ENCODE data around the gene GPC6.
A peak's percentile ranks its signal among the peaks of the same experiment; 100 is the strongest.

Gene GPC6

GRCh38 chr13:93218583-93218982 lies 8.0 kb upstream of the GPC6 start:
- Histone ChIP-seq H2AK5ac (ENCODE audit: low read length) (no peak overlapping the region), H2BK120ac (ENCODE audit: insufficient read depth, low read length, poor library complexity) (no peak overlapping the region), H3K9me3 (ENCODE audit: insufficient read depth, low read depth, low read length) (no peaks in the 10 kb centered on the region), H4K8ac (ENCODE audit: low read depth, low read length) (no peak overlapping the region), H3K23ac (ENCODE audit: low read length) (no peak overlapping the region), H3K14ac (ENCODE audit: low read length) (no peak overlapping the region), H4K12ac (ENCODE audit: low read depth, low read length) (no peak overlapping the region), H3K4ac (ENCODE audit: low read depth, low read length) (no peak overlapping the region), H3K4me3 (ENCODE audit: low read depth, low read length) (no peak overlapping the region), H4K91ac (ENCODE audit: low read depth, low read length) (no peak overlapping the region), H3K36me3 (ENCODE audit: control insufficient read depth in 1 of 2, insufficient read depth in 2 of 2, low read length in 2 of 2) (no peaks in the 10 kb centered on the region), H3K18ac (ENCODE audit: low read length) (no peak overlapping the region), H3K79me1 (ENCODE audit: low read length) (peaks cover 3% of the 10 kb centered on the region), H3K27ac (ENCODE audit: low read depth, low read length) (no peak overlapping the region), H2BK5ac (ENCODE audit: low read depth, low read length, poor library complexity) (no peak overlapping the region), H2AFZ (ENCODE audit: insufficient read depth, low read length, poor library complexity) (no peak overlapping the region), H3K9ac (ENCODE audit: low read length) (no peak overlapping the region), H2BK12ac (ENCODE audit: low read length) (no peak overlapping the region), H3K79me2 (ENCODE audit: control insufficient read depth, insufficient read depth, low read length, poor library complexity) (no peaks in the 10 kb centered on the region), H3K4me2 (ENCODE audit: low read length) (no peak overlapping the region), H3K27me3 (ENCODE audit: insufficient read depth, low read length) (no peaks in the 10 kb centered on the region), H3K4me1 (ENCODE audit: control insufficient read depth in 1 of 2, insufficient read depth in 2 of 2, low read length in 2 of 2) (peaks cover 3 to 4% of the 10 kb centered on the region in 2 experiments)
- DNase-seq, result no peak
- WGBS (ENCODE audit: extremely low coverage, insufficient coverage, insufficient read length), result no CpG with 5 or more reads among the region's 3 CpGs

DNA sequence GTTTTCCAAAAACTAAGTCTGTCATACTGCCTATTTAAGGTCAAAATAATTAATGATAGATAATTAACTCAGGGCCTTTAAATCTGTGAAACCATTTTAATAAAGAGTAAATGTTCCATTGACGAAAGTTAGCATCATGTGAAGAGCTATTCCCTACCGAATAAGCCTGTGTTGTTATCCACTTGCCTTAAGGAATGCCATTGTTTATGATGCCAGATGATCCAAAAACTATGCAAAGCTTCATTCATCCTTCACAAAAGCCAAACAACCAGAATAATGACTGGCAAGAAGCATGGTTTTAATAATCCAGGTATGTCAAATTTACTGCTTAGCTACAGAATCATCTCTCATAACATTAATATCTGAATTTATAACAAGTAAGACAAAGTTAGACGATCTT lies 6.5 kb upstream of the GPC6 start:
- no peak overlapping the region for H4K91ac ChIP-seq (ENCODE audit: low read depth, low read length)
- H3K27me3 ChIP-seq (ENCODE audit: insufficient read depth, low read length), result no peaks in the 10 kb centered on the region
- no CpG with 5 or more reads among the region's 3 CpGs for WGBS (ENCODE audit: extremely low coverage, insufficient coverage, insufficient read length)
- no peak overlapping the region for H2AFZ ChIP-seq (ENCODE audit: insufficient read depth, low read length, poor library complexity)
- H3K4ac ChIP-seq (ENCODE audit: low read depth, low read length), result no peak overlapping the region
- H3K79me1 ChIP-seq (ENCODE audit: low read length), result peaks cover 6% of the 10 kb centered on the region
- H3K18ac ChIP-seq (ENCODE audit: low read length), result no peak overlapping the region
- no peak overlapping the region for H4K8ac ChIP-seq (ENCODE audit: low read depth, low read length)
- H2BK5ac ChIP-seq (ENCODE audit: low read depth, low read length, poor library complexity), result no peak overlapping the region
- H2BK120ac ChIP-seq (ENCODE audit: insufficient read depth, low read length, poor library complexity), result no peak overlapping the region
- H3K9ac ChIP-seq (ENCODE audit: low read length), result no peak overlapping the region
- no peaks in the 10 kb centered on the region for H3K36me3 ChIP-seq (ENCODE audit: control insufficient read depth in 1 of 2, insufficient read depth in 2 of 2, low read length in 2 of 2)
- no peak for DNase-seq
- H3K79me2 ChIP-seq (ENCODE audit: control insufficient read depth, insufficient read depth, low read length, poor library complexity), result no peaks in the 10 kb centered on the region
- no peak overlapping the region for H3K14ac ChIP-seq (ENCODE audit: low read length)
- H3K23ac ChIP-seq (ENCODE audit: low read length), result no peak overlapping the region
- no peak overlapping the region for H4K12ac ChIP-seq (ENCODE audit: low read depth, low read length)
- H2AK5ac ChIP-seq (ENCODE audit: low read length), result no peak overlapping the region
- H3K9me3 ChIP-seq (ENCODE audit: insufficient read depth, low read depth, low read length), result no peaks in the 10 kb centered on the region
- H3K27ac ChIP-seq (ENCODE audit: low read depth, low read length), result no peak overlapping the region
- no peak overlapping the region for H3K4me2 ChIP-seq (ENCODE audit: low read length)
- no peak overlapping the region for H3K4me3 ChIP-seq (ENCODE audit: low read depth, low read length)
- no peak overlapping the region for H2BK12ac ChIP-seq (ENCODE audit: low read length)
- H3K4me1 ChIP-seq (ENCODE audit: control insufficient read depth in 1 of 2, insufficient read depth in 2 of 2, low read length in 2 of 2), result peaks cover 6% of the 10 kb centered on the region in 2 experiments

DNA sequence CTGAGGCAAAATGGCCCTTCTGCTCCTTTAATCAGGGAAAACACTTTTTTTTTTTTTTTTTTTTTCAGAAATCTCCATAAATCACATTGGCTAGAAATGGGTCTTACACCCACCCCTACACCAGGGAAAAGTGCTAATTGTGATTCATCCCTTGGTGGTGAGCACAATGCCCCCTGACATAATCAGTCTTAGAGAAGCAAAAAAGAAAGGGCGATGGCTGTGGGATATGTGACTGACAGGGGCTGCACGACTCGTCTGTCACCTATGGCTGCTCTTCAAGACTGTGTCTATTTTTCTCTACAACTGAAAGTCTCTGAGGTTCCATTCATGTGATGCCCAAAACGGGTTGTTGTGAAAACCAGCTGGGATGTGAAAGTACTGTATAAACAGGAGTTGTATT lies 3.6 kb upstream of the GPC6 start:
- Histone ChIP-seq H3K9ac (ENCODE audit: low read length) (no peak overlapping the region), H2AK5ac (ENCODE audit: low read length) (no peak overlapping the region), H3K27me3 (ENCODE audit: insufficient read depth, low read length) (no peaks in the 10 kb centered on the region), H3K36me3 (ENCODE audit: control insufficient read depth in 1 of 2, insufficient read depth in 2 of 2, low read length in 2 of 2) (no peaks in the 10 kb centered on the region), H3K9me3 (ENCODE audit: insufficient read depth, low read depth, low read length) (no peaks in the 10 kb centered on the region), H3K4ac (ENCODE audit: low read depth, low read length) (no peak overlapping the region), H3K79me1 (ENCODE audit: low read length) (peaks cover 21% of the 10 kb centered on the region), H3K4me3 (ENCODE audit: low read depth, low read length) (no peak overlapping the region), H3K18ac (ENCODE audit: low read length) (no peak overlapping the region), H2AFZ (ENCODE audit: insufficient read depth, low read length, poor library complexity) (no peak overlapping the region), H3K23ac (ENCODE audit: low read length) (no peak overlapping the region), H2BK5ac (ENCODE audit: low read depth, low read length, poor library complexity) (no peak overlapping the region), H4K8ac (ENCODE audit: low read depth, low read length) (no peak overlapping the region), H3K4me1 (ENCODE audit: control insufficient read depth in 1 of 2, insufficient read depth in 2 of 2, low read length in 2 of 2) (peaks cover 6 to 8% of the 10 kb centered on the region in 2 experiments), H3K14ac (ENCODE audit: low read length) (no peak overlapping the region), H3K27ac (ENCODE audit: low read depth, low read length) (no peak overlapping the region), H2BK12ac (ENCODE audit: low read length) (peak overlapping the region; percentile 6), H2BK120ac (ENCODE audit: insufficient read depth, low read length, poor library complexity) (no peak overlapping the region), H4K12ac (ENCODE audit: low read depth, low read length) (no peak overlapping the region), H3K79me2 (ENCODE audit: control insufficient read depth, insufficient read depth, low read length, poor library complexity) (peaks cover 9% of the 10 kb centered on the region), H4K91ac (ENCODE audit: low read depth, low read length) (no peak overlapping the region), H3K4me2 (ENCODE audit: low read length) (no peak overlapping the region)
- no CpG with 5 or more reads among the region's 4 CpGs for WGBS (ENCODE audit: extremely low coverage, insufficient coverage, insufficient read length)
- DNase-seq, result no peak

DNA sequence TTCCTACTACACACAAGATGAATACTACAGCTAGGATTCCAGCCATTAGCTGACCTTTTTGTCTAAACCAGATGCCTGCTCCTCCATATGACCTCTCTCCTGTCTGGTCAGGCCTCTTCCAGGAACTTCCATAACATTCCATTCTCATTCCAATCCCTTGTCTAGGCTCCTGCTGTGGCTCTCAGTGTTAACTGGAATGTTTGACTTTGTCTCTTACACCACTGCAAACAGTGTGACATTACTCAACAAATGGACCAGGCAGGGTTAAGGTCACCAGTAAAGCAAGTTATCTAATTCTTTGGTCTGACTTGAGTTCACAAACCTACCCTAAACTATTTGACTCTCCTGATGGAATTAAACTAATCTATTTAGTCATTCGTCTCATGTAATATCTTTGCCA lies 2.1 kb upstream of the GPC6 start:
- H4K8ac ChIP-seq (ENCODE audit: low read depth, low read length), result no peak overlapping the region
- no peak overlapping the region for H4K12ac ChIP-seq (ENCODE audit: low read depth, low read length)
- no peak for DNase-seq
- H2AK5ac ChIP-seq (ENCODE audit: low read length), result no peak overlapping the region
- H3K27me3 ChIP-seq (ENCODE audit: insufficient read depth, low read length), result no peaks in the 10 kb centered on the region
- H2BK5ac ChIP-seq (ENCODE audit: low read depth, low read length, poor library complexity), result no peak overlapping the region
- peak overlapping the region; percentile 95 for H3K27ac ChIP-seq (ENCODE audit: low read depth, low read length)
- no peak overlapping the region for H3K4me3 ChIP-seq (ENCODE audit: low read depth, low read length)
- no peak overlapping the region for H2BK120ac ChIP-seq (ENCODE audit: insufficient read depth, low read length, poor library complexity)
- H3K4ac ChIP-seq (ENCODE audit: low read depth, low read length), result no peak overlapping the region
- peaks cover 28% of the 10 kb centered on the region for H3K79me1 ChIP-seq (ENCODE audit: low read length)
- no peak overlapping the region for H3K18ac ChIP-seq (ENCODE audit: low read length)
- H3K4me2 ChIP-seq (ENCODE audit: low read length), result no peak overlapping the region
- H3K9me3 ChIP-seq (ENCODE audit: insufficient read depth, low read depth, low read length), result no peaks in the 10 kb centered on the region
- H3K9ac ChIP-seq (ENCODE audit: low read length), result no peak overlapping the region
- no peaks in the 10 kb centered on the region for H3K36me3 ChIP-seq (ENCODE audit: control insufficient read depth in 1 of 2, insufficient read depth in 2 of 2, low read length in 2 of 2)
- H4K91ac ChIP-seq (ENCODE audit: low read depth, low read length), result peak overlapping the region; percentile 88
- H3K4me1 ChIP-seq (ENCODE audit: control insufficient read depth in 1 of 2, insufficient read depth in 2 of 2, low read length in 2 of 2), result peaks cover 6 to 8% of the 10 kb centered on the region in 2 experiments
- H2BK12ac ChIP-seq (ENCODE audit: low read length), result no peak overlapping the region
- H3K23ac ChIP-seq (ENCODE audit: low read length), result no peak overlapping the region
- WGBS (ENCODE audit: extremely low coverage, insufficient coverage, insufficient read length), result no CpG with 5 or more reads among the region's 1 CpG
- no peak overlapping the region for H3K14ac ChIP-seq (ENCODE audit: low read length)
- peaks cover 14% of the 10 kb centered on the region for H3K79me2 ChIP-seq (ENCODE audit: control insufficient read depth, insufficient read depth, low read length, poor library complexity)
- H2AFZ ChIP-seq (ENCODE audit: insufficient read depth, low read length, poor library complexity), result no peak overlapping the region
